A673 (cell line): ENCODE results near the gene THAP6.
"Not testable (repeated sequence)": the region's sequence is repeated elsewhere in the genome, so short reads cannot be mapped to it uniquely, and the experiment has no call there.

Experiments
- CTCF ChIP-seq: fragments of 300-800, 200-600 bp; sonication (generic); conservative IDR thresholded peaks from 2 replicates; pipeline ENCODE4 v1.5.1; 2017; ENCODE audit warnings: low read depth, mild to moderate bottlenecking, antibody characterized with exemption, low read length, moderate library complexity, mixed read lengths
- EZH2 ChIP-seq: fragments of 200-600 bp; sonication (generic); IDR thresholded peaks from 2 replicates; pipeline ENCODE4 v1.6.1; 2017; ENCODE audit warnings: borderline replicate concordance, low read depth, mild to moderate bottlenecking, mixed read lengths, antibody characterized with exemption, low read length; ENCODE audit not compliant: poor library complexity, severe bottlenecking

- TF ChIP-seq CTCF, EZH2: not testable (repeated sequence)
Observed at GRCh38 chr4:75544220-75544619, 29.9 kb downstream of the THAP6 start.
